MM.1S (cell line): ENCODE data around the gene MROH2A.

Experiments
- DNase-seq: peaks from one replicate; pipeline ENCODE4 v3.0.0-alpha.2; 2015
- H2AFZ ChIP-seq: fragments of 300-600 bp; sonication (generic); 2 replicates; pipeline ENCODE4 v1.6.0; 2016; ENCODE audit warnings: antibody characterized with exemption, low read length
- H3F3A ChIP-seq: fragments of 300-600 bp; sonication (generic); 2 replicates; pipeline ENCODE4 v1.6.1; 2016; ENCODE audit warnings: mild to moderate bottlenecking, antibody characterized with exemption, low read length, moderate library complexity, mixed read lengths; ENCODE audit not compliant: insufficient read depth
- H3K27ac ChIP-seq: fragments of 300-600 bp; sonication (generic); 2 replicates; pipeline ENCODE4 v1.5.1; 2016; ENCODE audit warnings: mild to moderate bottlenecking, low read length
- H3K27me3 ChIP-seq: fragments of 300-600 bp; sonication (generic); replicated peaks from 2 replicates; pipeline ENCODE4 v1.6.0; 2016; ENCODE audit warnings: low read length; ENCODE audit not compliant: insufficient read depth
- H3K36me3 ChIP-seq: fragments of 300-600 bp; sonication (generic); replicated peaks from 2 replicates; pipeline ENCODE4 v1.6.1; 2016; ENCODE audit warnings: mild to moderate bottlenecking, low read length, mixed read lengths; ENCODE audit not compliant: insufficient read depth
- H3K4me1 ChIP-seq: fragments of 300-600 bp; sonication (generic); 2 replicates; pipeline ENCODE4 v1.6.1; 2016; ENCODE audit warnings: low read length, mixed read lengths
- H3K4me2 ChIP-seq: fragments of 300-600 bp; sonication (generic); 2 replicates; pipeline ENCODE4 v1.6.0; 2016; ENCODE audit warnings: low read depth, low read length
- H3K4me3 ChIP-seq: fragments of 300-600 bp; sonication (generic); 2 replicates; pipeline ENCODE4 v1.5.1; 2016; ENCODE audit warnings: low read length, mixed read lengths
- H3K79me2 ChIP-seq: fragments of 300-600 bp; sonication (generic); 2 replicates; pipeline ENCODE4 v1.6.1; 2016; ENCODE audit warnings: mixed run types, low read length, mixed read lengths
- H3K9ac ChIP-seq: fragments of 300-600 bp; sonication (generic); 2 replicates; pipeline ENCODE4 v1.6.1; 2016; ENCODE audit warnings: low read length, mixed read lengths
- H3K9me2 ChIP-seq: fragments of 300-600 bp; sonication (generic); replicated peaks from 2 replicates; pipeline ENCODE4 v1.6.1; 2016; ENCODE audit warnings: mild to moderate bottlenecking, low read length, mixed read lengths; ENCODE audit not compliant: insufficient read depth
- H3K9me3 ChIP-seq: fragments of 300-600 bp; sonication (generic); replicated peaks from 2 replicates; pipeline ENCODE4 v1.6.1; 2016; ENCODE audit warnings: mild to moderate bottlenecking, low read length, mixed read lengths; ENCODE audit not compliant: insufficient read depth
- H4K20me1 ChIP-seq: fragments of 300-600 bp; sonication (generic); 2 replicates; pipeline ENCODE4 v1.6.1; 2016; ENCODE audit warnings: mild to moderate bottlenecking, low read length, moderate library complexity, mixed read lengths; ENCODE audit not compliant: insufficient read depth
- CTCF ChIP-seq: fragments of 300-600 bp; sonication (generic); IDR thresholded peaks from 2 replicates; pipeline ENCODE4 v1.5.1; 2016; ENCODE audit warnings: antibody characterized with exemption, low read length, mixed read lengths
- EZH2 ChIP-seq: fragments of 300-600 bp; sonication (generic); optimal IDR thresholded peaks from 2 replicates; pipeline ENCODE3; 2017; ENCODE audit warnings: low read depth, mild to moderate bottlenecking, antibody characterized with exemption, low read length, mixed read lengths
- EZH2phosphoT487 ChIP-seq: fragments of 300-600 bp; sonication (generic); IDR thresholded peaks from 2 replicates; pipeline ENCODE4 v1.6.1; 2018; ENCODE audit warnings: antibody characterized with exemption, low read length

Gene MROH2A

GRCh38 chr2:233849607-233850271, 71.6 kb downstream of the MROH2A start:
- Histone ChIP-seq H3K9me3 (no peaks in the 10 kb centered on the region), H3K27me3 (no peaks in the 10 kb centered on the region), H3K36me3 (peaks cover 7% of the 10 kb centered on the region; the same call in 1 of the 2 replicates), H3F3A (0 out of 2 replicates have a peak, but pooled peaks cover 4% of the 10 kb centered on the region), H3K79me2 (peaks cover 88% of the 10 kb centered on the region), H4K20me1 (no peaks in the 10 kb centered on the region), H3K27ac (no peak overlapping the region), H3K4me1 (0 out of 2 replicates have a peak, but pooled peaks cover 3% of the 10 kb centered on the region), H2AFZ (no peak overlapping the region), H3K4me2 (no peak overlapping the region), H3K9me2 (no peaks in the 10 kb centered on the region), H3K4me3 (no peak overlapping the region), H3K9ac (no peak overlapping the region)
- TF ChIP-seq EZH2phosphoT487, result no peak
- TF ChIP-seq CTCF, result no peak
- TF ChIP-seq EZH2, result no peak
- no peak for DNase-seq

DNA sequence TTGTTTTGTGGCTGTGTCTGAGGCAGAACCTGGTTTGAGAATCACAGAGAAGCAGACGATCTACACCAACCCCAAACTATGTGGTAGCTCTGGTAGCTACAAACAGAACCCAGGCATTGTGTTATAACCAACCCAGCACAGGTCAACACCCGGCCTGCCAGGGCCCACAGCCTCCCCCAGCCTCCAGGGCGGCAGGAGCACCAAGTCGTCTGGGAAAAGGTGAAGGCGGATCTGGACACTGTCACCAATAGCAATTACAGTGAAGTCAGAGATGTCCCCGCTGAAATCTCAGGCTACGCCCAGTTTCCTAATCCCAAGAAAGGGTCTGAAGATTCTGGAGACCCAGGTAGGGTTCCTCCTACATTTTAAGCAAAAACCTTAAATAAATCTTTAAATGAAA, 72.6 kb downstream of the MROH2A start:
- Histone ChIP-seq H3K36me3 (peaks cover 7% of the 10 kb centered on the region; the same call in 1 of the 2 replicates), H3K4me3 (no peak overlapping the region), H3K27ac (no peak overlapping the region), H4K20me1 (no peaks in the 10 kb centered on the region), H3K9ac (no peak overlapping the region), H3K4me1 (0 out of 2 replicates have a peak, but pooled peaks cover 3% of the 10 kb centered on the region), H2AFZ (no peak overlapping the region), H3K4me2 (no peak overlapping the region), H3K9me3 (no peaks in the 10 kb centered on the region), H3K9me2 (no peaks in the 10 kb centered on the region), H3K27me3 (no peaks in the 10 kb centered on the region), H3F3A (0 out of 2 replicates have a peak, but pooled peaks cover 4% of the 10 kb centered on the region), H3K79me2 (peaks cover 83% of the 10 kb centered on the region)
- DNase-seq, result no peak
- TF ChIP-seq CTCF, result no peak
- TF ChIP-seq EZH2phosphoT487, result no peak
- no peak for TF ChIP-seq EZH2

GRCh38 chr2:233851169-233851568, 73.0 kb downstream of the MROH2A start:
- no peak overlapping the region for H3K4me2 ChIP-seq
- H3K27ac ChIP-seq, result no peak overlapping the region
- no peaks in the 10 kb centered on the region for H3K9me2 ChIP-seq
- peaks cover 80% of the 10 kb centered on the region for H3K79me2 ChIP-seq
- no peak overlapping the region for H3K9ac ChIP-seq
- H3K4me3 ChIP-seq, result no peak overlapping the region
- 0 out of 2 replicates have a peak, but pooled peaks cover 3% of the 10 kb centered on the region for H3K4me1 ChIP-seq
- no peak for TF ChIP-seq EZH2phosphoT487
- no peak for TF ChIP-seq EZH2
- TF ChIP-seq CTCF, result no peak
- no peak overlapping the region for H2AFZ ChIP-seq
- no peaks in the 10 kb centered on the region for H3K27me3 ChIP-seq
- DNase-seq, result no peak
- peaks cover 7% of the 10 kb centered on the region; the same call in 1 of the 2 replicates for H3K36me3 ChIP-seq
- H3F3A ChIP-seq, result 0 out of 2 replicates have a peak, but pooled peaks cover 4% of the 10 kb centered on the region
- no peaks in the 10 kb centered on the region for H3K9me3 ChIP-seq
- no peaks in the 10 kb centered on the region for H4K20me1 ChIP-seq
